Measurements from ENCODE around the gene SIPA1L3. TPM values are rescaled to one million over a fixed set of nuclear protein-coding genes. Genes with fewer than 3 reads are reported as not detected.

SIPA1L3 gene
- total RNA-seq, 1 donor from 2014 or later = 63.2 TPM

DNA sequence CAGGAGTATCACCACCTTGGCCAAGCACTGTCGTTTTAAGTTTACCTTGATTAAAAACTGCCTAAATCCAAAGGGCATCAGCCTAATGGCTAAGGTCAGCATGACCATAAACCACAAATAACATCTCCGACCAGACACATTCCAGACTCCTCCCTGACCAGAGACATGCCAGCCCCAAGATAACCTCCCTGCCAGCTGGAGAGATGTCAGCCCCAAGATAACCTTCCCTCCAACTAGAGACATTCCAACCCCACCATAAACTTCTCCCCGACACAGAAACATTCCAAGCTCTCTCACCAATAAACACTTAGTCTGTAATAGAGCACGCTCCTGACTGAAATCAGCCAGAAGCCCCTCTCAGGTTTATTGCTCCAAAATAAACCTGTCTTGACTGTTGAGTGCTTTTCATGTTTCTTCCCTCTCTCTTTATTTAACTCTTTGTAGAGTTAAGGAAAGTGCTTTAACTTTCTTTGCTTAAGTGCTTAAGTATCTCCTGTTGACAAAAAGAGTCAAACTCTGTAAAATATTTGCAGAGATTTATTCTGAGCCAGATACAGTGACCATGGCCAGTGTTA lies 37.2 kb upstream of the SIPA1L3 start:
- Histone ChIP-seq H3K27me3 (ENCODE audit: low read depth) (no peaks in the 10 kb centered on the region), H3K9me3 (no peaks in the 10 kb centered on the region), H3K4me3 (no peak overlapping the region), H3K4me1 (no peaks in the 10 kb centered on the region), H3K27ac (no peak overlapping the region), H3K36me3 (no peaks in the 10 kb centered on the region)
- ATAC-seq (no peak), DNase-seq (no peak)
- intact Hi-C loops (cut with DNase I) = no loop called here
- TF ChIP-seq, protein P1, sequence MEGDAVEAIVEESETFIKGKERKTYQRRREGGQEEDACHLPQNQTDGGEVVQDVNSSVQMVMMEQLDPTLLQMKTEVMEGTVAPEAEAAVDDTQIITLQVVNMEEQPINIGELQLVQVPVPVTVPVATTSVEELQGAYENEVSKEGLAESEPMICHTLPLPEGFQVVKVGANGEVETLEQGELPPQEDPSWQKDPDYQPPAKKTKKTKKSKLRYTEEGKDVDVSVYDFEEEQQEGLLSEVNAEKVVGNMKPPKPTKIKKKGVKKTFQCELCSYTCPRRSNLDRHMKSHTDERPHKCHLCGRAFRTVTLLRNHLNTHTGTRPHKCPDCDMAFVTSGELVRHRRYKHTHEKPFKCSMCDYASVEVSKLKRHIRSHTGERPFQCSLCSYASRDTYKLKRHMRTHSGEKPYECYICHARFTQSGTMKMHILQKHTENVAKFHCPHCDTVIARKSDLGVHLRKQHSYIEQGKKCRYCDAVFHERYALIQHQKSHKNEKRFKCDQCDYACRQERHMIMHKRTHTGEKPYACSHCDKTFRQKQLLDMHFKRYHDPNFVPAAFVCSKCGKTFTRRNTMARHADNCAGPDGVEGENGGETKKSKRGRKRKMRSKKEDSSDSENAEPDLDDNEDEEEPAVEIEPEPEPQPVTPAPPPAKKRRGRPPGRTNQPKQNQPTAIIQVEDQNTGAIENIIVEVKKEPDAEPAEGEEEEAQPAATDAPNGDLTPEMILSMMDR (IDR thresholded peaks at IDR 0.05) = no peak

DNA sequence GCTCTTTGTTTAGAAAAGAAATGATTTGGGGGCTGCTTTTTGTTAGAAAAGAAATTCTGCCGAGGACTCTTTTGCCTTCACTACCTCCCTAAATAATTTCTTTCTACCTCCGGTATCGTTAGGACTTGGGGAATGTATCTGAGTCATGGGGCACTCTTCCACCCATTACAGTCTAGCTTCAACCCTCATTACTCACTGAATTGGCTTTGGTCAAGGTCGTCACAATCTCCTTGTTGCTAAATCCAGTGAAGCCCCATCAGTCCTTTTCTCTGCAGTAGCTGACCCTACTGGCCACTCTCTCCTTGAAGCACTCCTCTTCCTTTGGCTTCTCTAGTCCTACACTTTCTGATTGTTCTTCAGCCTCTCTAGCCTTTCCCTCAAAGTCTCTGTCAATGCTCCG lies 34.6 kb upstream of the SIPA1L3 start:
- Histone ChIP-seq H3K4me1 (no peaks in the 10 kb centered on the region), H3K9me3 (no peaks in the 10 kb centered on the region), H3K4me3 (no peak overlapping the region), H3K36me3 (no peaks in the 10 kb centered on the region), H3K27me3 (ENCODE audit: low read depth) (no peaks in the 10 kb centered on the region), H3K27ac (no peak overlapping the region)
- intact Hi-C loops (cut with DNase I) = no loop called here
- TF ChIP-seq, protein P1 (IDR thresholded peaks at IDR 0.05) = no peak
- no peak for ATAC-seq
- no peak for DNase-seq

DNA sequence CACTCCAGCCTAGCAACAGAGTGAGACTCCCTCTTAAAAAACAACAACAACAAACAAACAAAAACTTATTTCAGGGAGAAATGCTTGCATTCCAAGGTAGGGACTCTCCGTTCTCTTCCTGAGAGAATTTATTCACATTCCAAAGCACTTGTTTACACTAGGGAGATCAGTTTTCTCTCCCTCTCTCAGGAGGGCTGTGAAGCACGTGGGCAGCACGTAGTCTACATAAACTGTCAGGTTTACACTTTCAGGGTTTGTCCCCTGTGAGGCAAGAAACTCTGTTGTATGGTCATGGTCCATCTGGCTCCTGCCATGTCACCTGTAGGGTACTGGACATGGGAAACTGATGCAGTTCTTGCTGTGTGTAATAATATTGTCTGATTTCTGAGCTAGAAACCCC lies 32.2 kb upstream of the SIPA1L3 start:
- TF ChIP-seq, protein P1 (IDR thresholded peaks at IDR 0.05) = no peak

DNA sequence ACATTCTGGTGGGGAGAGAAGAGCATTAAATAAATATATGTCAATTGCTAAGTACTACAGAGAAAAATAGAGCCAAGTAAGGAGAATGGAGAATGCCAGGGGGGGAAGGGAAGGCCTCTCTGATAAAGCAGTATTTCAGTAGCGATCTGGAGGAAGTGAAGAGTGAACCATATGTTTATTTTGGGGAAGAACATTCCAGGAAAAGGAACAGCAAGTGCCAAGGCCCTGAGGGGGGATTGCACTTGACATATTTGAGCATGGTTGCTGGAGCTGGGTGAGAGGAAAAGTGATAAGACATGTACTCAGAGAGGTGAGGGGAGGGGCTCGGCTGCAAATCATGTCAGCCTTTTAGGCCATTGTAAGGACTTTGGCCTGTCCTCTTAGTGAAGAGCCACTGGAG lies 31.0 kb upstream of the SIPA1L3 start:
- intact Hi-C loops (cut with DNase I) = no loop called here
- DNase-seq (no peak), ATAC-seq (peak in 1 of 2 donors; percentile 32)
- Histone ChIP-seq H3K27me3 (ENCODE audit: low read depth) (no peaks in the 10 kb centered on the region), H3K4me3 (no peak overlapping the region), H3K27ac (no peak overlapping the region), H3K4me1 (no peaks in the 10 kb centered on the region), H3K9me3 (no peaks in the 10 kb centered on the region), H3K36me3 (no peaks in the 10 kb centered on the region)
- TF ChIP-seq, protein P1 (IDR thresholded peaks at IDR 0.05) = no peak

More for the DNA sequence above, 32.2 kb upstream of the SIPA1L3 start:
- Histone ChIP-seq H3K9me3 (no peaks in the 10 kb centered on the region), H3K4me3 (no peak overlapping the region), H3K4me1 (no peaks in the 10 kb centered on the region), H3K27ac (no peak overlapping the region), H3K27me3 (ENCODE audit: low read depth) (no peaks in the 10 kb centered on the region), H3K36me3 (no peaks in the 10 kb centered on the region)
- ATAC-seq = peak; percentile 14 to 52
- intact Hi-C loops (cut with DNase I) = no loop called here
- no peak for DNase-seq

DNA sequence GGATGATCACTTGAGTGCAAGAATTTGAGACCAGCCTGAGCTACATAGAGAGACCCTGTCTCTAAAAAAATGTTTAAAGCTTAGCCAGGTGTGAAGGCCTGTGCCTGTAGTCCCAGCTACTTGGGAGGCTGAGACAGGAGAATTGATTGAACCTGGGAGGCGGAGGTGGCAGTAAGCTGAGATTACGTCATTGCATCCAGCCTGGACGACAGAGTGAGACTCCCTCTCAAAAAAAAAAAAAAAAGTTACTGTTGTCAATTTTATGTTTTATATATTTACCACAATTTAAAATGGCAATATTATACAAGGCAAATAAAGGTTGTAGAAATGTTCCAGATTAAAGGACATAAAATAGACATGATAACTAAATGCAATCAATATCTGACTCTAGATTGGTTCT lies 29.9 kb upstream of the SIPA1L3 start:
- intact Hi-C loops (cut with DNase I) = no loop called here
- H3K27ac ChIP-seq = no peak overlapping the region
- H3K27me3 ChIP-seq (ENCODE audit: low read depth) = no peaks in the 10 kb centered on the region
- peaks cover 5% of the 10 kb centered on the region for H3K9me3 ChIP-seq
- H3K4me3 ChIP-seq = no peak overlapping the region
- no peak for ATAC-seq
- TF ChIP-seq, protein P1 (IDR thresholded peaks at IDR 0.05) = no peak
- no peaks in the 10 kb centered on the region for H3K36me3 ChIP-seq
- H3K4me1 ChIP-seq = no peaks in the 10 kb centered on the region
- no peak for DNase-seq
